Measurements from ENCODE around the gene CYP2D6.

CYP2D6 gene

GRCh38 chr22:42101199-42101598 is 29.4 kb downstream of the CYP2D6 start:
- no peak for ATAC-seq

DNA sequence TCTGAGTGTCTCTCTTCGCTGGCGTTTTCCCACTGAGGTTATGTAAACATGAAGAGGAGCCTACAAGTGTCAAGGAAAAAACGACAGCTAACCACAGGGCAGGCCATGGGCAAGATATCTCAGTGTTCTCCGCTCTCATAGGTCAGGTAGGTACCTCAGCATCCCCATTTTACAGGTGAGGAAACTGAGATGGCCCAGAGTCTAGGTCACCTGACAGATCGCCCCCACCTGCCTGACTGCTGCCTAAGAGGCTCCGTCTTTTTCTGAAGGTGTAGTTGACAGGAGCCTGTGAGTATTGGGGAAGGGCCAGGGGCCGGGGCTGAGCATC is 39.2 kb downstream of the CYP2D6 start:
- no peak for ATAC-seq

More at GRCh38 chr22:42101199-42101598, 29.4 kb downstream of the CYP2D6 start:
- TF ChIP-seq ZFP30 (CRISPR knock-in tag; IDR thresholded peaks at IDR 0.05) (no peak), OSR1 (CRISPR knock-in tag; IDR thresholded peaks at IDR 0.05) (no peak), ISL1 (CRISPR knock-in tag; IDR thresholded peaks at IDR 0.05) (no peak), TOX (CRISPR knock-in tag; IDR thresholded peaks at IDR 0.05; ENCODE audit: borderline replicate concordance) (no peak), TCF4 (CRISPR knock-in tag; IDR thresholded peaks at IDR 0.05; ENCODE audit: borderline replicate concordance) (no peak), ZNF70 (CRISPR knock-in tag; IDR thresholded peaks at IDR 0.05) (no peak), GLIS3 (CRISPR knock-in tag; IDR thresholded peaks at IDR 0.05) (no peak), CREB5 (CRISPR knock-in tag; IDR thresholded peaks at IDR 0.05; ENCODE audit: low read depth) (no peak), ESRRG (CRISPR knock-in tag; IDR thresholded peaks at IDR 0.05) (no peak), ARNTL (CRISPR knock-in tag; IDR thresholded peaks at IDR 0.05; ENCODE audit: borderline replicate concordance, low read depth) (no peak), ZNF565 (CRISPR knock-in tag; conservative IDR thresholded peaks at IDR 0.05; ENCODE audit: low read depth) (no peak), ZC3H10 (CRISPR knock-in tag; IDR thresholded peaks at IDR 0.05) (no peak), RARB (CRISPR knock-in tag; IDR thresholded peaks at IDR 0.05) (no peak)
- TF ChIP-seq, protein P1, sequence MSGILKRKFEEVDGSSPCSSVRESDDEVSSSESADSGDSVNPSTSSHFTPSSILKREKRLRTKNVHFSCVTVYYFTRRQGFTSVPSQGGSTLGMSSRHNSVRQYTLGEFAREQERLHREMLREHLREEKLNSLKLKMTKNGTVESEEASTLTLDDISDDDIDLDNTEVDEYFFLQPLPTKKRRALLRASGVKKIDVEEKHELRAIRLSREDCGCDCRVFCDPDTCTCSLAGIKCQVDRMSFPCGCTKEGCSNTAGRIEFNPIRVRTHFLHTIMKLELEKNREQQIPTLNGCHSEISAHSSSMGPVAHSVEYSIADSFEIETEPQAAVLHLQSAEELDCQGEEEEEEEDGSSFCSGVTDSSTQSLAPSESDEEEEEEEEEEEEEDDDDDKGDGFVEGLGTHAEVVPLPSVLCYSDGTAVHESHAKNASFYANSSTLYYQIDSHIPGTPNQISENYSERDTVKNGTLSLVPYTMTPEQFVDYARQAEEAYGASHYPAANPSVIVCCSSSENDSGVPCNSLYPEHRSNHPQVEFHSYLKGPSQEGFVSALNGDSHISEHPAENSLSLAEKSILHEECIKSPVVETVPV (CRISPR knock-in tag; IDR thresholded peaks at IDR 0.05): no peak
- TF ChIP-seq, protein P2, sequence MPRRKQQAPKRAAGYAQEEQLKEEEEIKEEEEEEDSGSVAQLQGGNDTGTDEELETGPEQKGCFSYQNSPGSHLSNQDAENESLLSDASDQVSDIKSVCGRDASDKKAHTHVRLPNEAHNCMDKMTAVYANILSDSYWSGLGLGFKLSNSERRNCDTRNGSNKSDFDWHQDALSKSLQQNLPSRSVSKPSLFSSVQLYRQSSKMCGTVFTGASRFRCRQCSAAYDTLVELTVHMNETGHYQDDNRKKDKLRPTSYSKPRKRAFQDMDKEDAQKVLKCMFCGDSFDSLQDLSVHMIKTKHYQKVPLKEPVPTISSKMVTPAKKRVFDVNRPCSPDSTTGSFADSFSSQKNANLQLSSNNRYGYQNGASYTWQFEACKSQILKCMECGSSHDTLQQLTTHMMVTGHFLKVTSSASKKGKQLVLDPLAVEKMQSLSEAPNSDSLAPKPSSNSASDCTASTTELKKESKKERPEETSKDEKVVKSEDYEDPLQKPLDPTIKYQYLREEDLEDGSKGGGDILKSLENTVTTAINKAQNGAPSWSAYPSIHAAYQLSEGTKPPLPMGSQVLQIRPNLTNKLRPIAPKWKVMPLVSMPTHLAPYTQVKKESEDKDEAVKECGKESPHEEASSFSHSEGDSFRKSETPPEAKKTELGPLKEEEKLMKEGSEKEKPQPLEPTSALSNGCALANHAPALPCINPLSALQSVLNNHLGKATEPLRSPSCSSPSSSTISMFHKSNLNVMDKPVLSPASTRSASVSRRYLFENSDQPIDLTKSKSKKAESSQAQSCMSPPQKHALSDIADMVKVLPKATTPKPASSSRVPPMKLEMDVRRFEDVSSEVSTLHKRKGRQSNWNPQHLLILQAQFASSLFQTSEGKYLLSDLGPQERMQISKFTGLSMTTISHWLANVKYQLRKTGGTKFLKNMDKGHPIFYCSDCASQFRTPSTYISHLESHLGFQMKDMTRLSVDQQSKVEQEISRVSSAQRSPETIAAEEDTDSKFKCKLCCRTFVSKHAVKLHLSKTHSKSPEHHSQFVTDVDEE (CRISPR knock-in tag; IDR thresholded peaks at IDR 0.05): no peak
- TF ChIP-seq, protein P3, sequence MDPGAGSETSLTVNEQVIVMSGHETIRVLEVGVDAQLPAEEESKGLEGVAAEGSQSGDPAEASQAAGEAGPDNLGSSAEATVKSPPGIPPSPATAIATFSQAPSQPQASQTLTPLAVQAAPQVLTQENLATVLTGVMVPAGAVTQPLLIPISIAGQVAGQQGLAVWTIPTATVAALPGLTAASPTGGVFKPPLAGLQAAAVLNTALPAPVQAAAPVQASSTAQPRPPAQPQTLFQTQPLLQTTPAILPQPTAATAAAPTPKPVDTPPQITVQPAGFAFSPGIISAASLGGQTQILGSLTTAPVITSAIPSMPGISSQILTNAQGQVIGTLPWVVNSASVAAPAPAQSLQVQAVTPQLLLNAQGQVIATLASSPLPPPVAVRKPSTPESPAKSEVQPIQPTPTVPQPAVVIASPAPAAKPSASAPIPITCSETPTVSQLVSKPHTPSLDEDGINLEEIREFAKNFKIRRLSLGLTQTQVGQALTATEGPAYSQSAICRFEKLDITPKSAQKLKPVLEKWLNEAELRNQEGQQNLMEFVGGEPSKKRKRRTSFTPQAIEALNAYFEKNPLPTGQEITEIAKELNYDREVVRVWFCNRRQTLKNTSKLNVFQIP (CRISPR knock-in tag; IDR thresholded peaks at IDR 0.05; ENCODE audit: borderline replicate concordance, low read depth): no peak

More for the DNA sequence above, 39.2 kb downstream of the CYP2D6 start:
- TF ChIP-seq, protein P4, sequence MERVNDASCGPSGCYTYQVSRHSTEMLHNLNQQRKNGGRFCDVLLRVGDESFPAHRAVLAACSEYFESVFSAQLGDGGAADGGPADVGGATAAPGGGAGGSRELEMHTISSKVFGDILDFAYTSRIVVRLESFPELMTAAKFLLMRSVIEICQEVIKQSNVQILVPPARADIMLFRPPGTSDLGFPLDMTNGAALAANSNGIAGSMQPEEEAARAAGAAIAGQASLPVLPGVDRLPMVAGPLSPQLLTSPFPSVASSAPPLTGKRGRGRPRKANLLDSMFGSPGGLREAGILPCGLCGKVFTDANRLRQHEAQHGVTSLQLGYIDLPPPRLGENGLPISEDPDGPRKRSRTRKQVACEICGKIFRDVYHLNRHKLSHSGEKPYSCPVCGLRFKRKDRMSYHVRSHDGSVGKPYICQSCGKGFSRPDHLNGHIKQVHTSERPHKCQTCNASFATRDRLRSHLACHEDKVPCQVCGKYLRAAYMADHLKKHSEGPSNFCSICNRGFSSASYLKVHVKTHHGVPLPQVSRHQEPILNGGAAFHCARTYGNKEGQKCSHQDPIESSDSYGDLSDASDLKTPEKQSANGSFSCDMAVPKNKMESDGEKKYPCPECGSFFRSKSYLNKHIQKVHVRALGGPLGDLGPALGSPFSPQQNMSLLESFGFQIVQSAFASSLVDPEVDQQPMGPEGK (CRISPR knock-in tag; IDR thresholded peaks at IDR 0.05; ENCODE audit: borderline replicate concordance): no peak
- TF ChIP-seq TCF4 (CRISPR knock-in tag; IDR thresholded peaks at IDR 0.05; ENCODE audit: borderline replicate concordance): no peak
- TF ChIP-seq BACH2 (CRISPR knock-in tag; IDR thresholded peaks at IDR 0.05; ENCODE audit: borderline replicate concordance): no peak
- TF ChIP-seq GLIS3 (CRISPR knock-in tag; IDR thresholded peaks at IDR 0.05): no peak
- no peak for TF ChIP-seq ZFP30 (CRISPR knock-in tag; IDR thresholded peaks at IDR 0.05)
- TF ChIP-seq, protein P1 (CRISPR knock-in tag; IDR thresholded peaks at IDR 0.05): no peak
- no peak for TF ChIP-seq ESRRG (CRISPR knock-in tag; IDR thresholded peaks at IDR 0.05)

All from SK-N-SH treated with all-trans-retinoic acid at 6 μM for 48 hours (cell line).